ENCODE data around the gene DNAJC8.
A peak's percentile ranks its signal among the peaks of the same experiment; 100 is the strongest.

DNAJC8 gene

DNA sequence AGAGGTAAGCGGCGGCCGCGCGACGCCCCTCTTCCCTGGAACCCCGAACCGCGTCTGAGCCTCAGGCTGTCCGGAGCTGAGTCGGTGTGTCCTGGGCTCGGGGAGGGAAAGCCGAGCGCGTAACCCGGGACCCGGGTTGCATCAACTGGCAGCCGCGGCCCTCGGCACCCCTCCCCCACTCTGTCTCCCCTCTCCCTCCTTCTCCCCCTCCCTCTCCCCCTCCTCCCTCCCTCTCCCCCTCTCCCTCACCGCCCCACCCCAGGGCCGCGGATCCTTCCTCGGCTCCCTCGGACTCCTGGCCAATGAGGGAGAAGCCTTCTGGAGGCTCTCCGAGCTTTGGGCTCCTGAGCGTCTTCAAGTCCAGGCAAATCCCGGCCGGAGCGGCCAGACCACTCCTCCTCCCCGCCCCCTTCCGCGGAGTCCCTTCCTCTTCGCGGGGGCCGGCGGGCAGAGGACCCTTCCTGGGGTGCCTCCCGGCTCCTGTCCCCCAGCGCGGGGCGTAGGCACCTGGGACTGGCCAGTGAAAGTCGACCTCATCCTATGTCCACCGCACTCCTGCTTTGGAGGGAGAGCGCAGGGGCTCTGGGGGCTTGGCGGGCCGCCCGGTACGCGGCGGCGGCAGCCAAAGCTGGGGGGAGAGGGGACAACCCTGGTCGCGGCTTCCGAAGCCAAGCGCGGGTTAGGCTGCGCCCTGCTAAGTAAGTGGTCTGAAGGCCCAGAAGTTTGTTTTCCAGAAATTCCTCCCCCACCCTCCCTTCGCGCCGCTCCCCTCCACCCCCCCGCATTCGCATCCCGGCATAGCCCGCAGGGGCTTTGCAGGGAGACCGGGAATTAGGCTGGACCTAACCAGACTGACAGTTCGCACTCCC, 27.3 kb upstream of the DNAJC8 start:
- Histone ChIP-seq H3K9me3 (ENCODE audit: insufficient read depth, low read length) (no peaks in the 10 kb centered on the region), H3K4me1 (ENCODE audit: insufficient read depth, insufficient read length) (peaks cover 18% of the 10 kb centered on the region), H3K27me3 (ENCODE audit: insufficient read depth, insufficient read length) (no peaks in the 10 kb centered on the region), H3K9ac (ENCODE audit: insufficient read length, low read depth) (peak overlapping the region; percentile 94), H3K36me3 (ENCODE audit: insufficient read depth, insufficient read length, low read length) (peaks cover 3% of the 10 kb centered on the region), H3K4me3 (ENCODE audit: insufficient read length, low read depth) (peak overlapping the region; percentile 88)
- peak; percentile 86 for DNase-seq (ENCODE audit: low read depth, low spot score)
- TF ChIP-seq SUZ12 (IDR thresholded peaks at IDR 0.05; ENCODE audit: extremely low read depth, insufficient read depth, insufficient read length) = no peak
- no peak for TF ChIP-seq ZNF274 (IDR thresholded peaks at IDR 0.05; ENCODE audit: low read depth, low read length)
- TF ChIP-seq YY1 (IDR thresholded peaks at IDR 0.05; ENCODE audit: insufficient read depth, insufficient read length) = no peak

DNA sequence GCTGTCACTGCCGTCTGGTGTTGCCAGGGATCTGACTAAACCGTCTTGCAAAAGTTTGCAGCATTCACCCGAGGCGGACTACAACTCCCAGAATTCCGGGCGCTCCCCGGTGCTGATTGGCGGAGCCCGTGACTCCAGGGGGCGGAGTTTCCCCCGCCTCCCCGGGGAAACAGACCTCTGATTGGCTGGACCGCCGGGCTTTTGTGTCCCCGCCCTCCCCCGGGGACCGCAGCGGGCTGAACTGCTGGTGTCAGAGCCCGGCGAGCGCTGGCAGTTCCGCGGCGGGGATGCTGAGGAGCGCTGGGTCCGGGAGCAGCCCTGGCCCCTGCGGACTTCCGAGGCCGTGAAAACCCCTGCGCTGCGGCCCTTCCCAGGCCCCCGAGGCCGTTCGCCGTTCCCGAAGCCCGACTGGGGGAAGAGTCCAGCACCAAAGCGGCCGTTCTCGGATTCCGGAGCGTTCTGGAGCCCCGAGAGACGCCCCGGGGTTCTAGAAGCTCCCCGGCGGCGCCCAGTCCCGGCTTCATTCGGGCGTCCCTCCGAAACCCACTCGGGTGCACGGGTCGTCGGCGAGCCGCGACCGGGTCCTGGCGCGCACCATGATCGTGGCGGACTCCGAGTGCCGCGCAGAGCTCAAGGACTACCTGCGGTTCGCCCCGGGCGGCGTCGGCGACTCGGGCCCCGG, 26.6 kb upstream of the DNAJC8 start, which contains the start of gene SESN2:
Gene SESN2, plus strand, starts transcription at position 267 of the 682 bp plus-strand sequence. Its CDS starts 330 bp downstream, at position 597.
- Histone ChIP-seq H3K4me3 (ENCODE audit: insufficient read length, low read depth) (peak within 1 kb of the TSS; percentile 88), H3K27me3 (ENCODE audit: insufficient read depth, insufficient read length) (no peaks in the 10 kb centered on the region), H3K36me3 (ENCODE audit: insufficient read depth, insufficient read length, low read length) (peaks cover 3% of the 10 kb centered on the region), H3K9ac (ENCODE audit: insufficient read length, low read depth) (peak within 1 kb of the TSS; percentile 94), H3K9me3 (ENCODE audit: insufficient read depth, low read length) (no peaks in the 10 kb centered on the region), H3K4me1 (ENCODE audit: insufficient read depth, insufficient read length) (peaks cover 12% of the 10 kb centered on the region)
- no peak for TF ChIP-seq SUZ12 (IDR thresholded peaks at IDR 0.05; ENCODE audit: extremely low read depth, insufficient read depth, insufficient read length)
- no peak for TF ChIP-seq ZNF274 (IDR thresholded peaks at IDR 0.05; ENCODE audit: low read depth, low read length)
- TF ChIP-seq YY1 (IDR thresholded peaks at IDR 0.05; ENCODE audit: insufficient read depth, insufficient read length) = no peak
- peak; percentile 99 for DNase-seq (ENCODE audit: low read depth, low spot score)

DNA sequence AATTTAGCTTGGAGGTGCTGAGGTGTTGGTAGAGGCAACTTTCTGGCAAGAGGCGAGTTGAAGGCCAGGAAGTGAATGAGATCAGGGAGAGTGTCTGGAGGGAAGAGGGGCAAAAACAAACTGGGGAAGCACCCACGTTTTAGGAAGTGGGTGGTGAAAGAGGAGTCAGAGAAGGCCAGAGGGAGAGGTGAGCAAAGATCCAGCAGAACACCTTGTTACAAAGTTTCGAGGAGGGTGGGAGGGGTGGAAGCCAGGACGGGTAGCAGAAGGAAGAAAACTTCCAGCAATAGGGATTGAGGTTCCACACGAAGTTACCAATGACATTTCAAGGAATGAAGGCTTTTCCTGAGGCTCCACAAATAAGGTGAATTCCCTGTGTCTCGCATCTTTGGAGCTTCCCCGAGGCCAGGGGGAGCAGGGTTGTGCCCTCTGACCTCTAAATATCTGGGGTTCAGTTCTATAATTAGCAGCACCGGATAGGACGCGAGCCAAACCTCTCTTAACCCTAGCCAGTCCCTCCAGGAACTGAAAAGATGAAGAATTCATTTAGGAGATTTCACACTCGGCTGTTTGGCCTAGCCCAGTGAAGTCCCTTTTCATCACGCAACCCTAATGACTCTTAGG, 25.9 kb upstream of the DNAJC8 start:
- no peaks in the 10 kb centered on the region for H3K27me3 ChIP-seq (ENCODE audit: insufficient read depth, insufficient read length)
- H3K36me3 ChIP-seq (ENCODE audit: insufficient read depth, insufficient read length, low read length) = peaks cover 3% of the 10 kb centered on the region
- peak overlapping the region; percentile 15 for H3K4me3 ChIP-seq (ENCODE audit: insufficient read length, low read depth)
- H3K4me1 ChIP-seq (ENCODE audit: insufficient read depth, insufficient read length) = peaks cover 12% of the 10 kb centered on the region
- H3K9ac ChIP-seq (ENCODE audit: insufficient read length, low read depth) = peak overlapping the region; percentile 2
- no peaks in the 10 kb centered on the region for H3K9me3 ChIP-seq (ENCODE audit: insufficient read depth, low read length)
- TF ChIP-seq SUZ12 (IDR thresholded peaks at IDR 0.05; ENCODE audit: extremely low read depth, insufficient read depth, insufficient read length) = no peak
- no peak for DNase-seq (ENCODE audit: low read depth, low spot score)

DNA sequence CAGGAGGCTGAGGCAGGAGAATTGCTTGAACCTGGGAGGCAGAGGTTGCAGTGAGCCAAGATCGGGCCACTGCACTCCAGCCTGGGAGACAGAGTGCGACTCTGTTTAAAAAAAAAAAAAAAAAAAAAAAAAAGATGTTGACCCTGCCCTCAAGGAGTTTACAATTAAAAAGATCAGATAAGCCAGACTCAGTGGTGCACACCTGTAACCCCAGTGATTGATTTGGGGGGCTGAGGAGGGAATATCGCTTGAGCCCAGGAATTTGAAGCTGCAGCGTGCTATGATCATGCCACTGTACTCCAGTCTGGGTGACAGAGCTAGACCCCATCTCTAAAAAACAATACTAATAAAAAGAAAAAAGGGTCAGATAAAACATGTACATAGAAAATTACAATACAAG, 24.9 kb upstream of the DNAJC8 start:
- Histone ChIP-seq H3K27me3 (ENCODE audit: insufficient read depth, insufficient read length) (no peaks in the 10 kb centered on the region), H3K9me3 (ENCODE audit: insufficient read depth, low read length) (no peaks in the 10 kb centered on the region), H3K4me3 (ENCODE audit: insufficient read length, low read depth) (no peak overlapping the region), H3K4me1 (ENCODE audit: insufficient read depth, insufficient read length) (peaks cover 9% of the 10 kb centered on the region), H3K9ac (ENCODE audit: insufficient read length, low read depth) (no peak overlapping the region), H3K36me3 (ENCODE audit: insufficient read depth, insufficient read length, low read length) (peaks cover 3% of the 10 kb centered on the region)
- DNase-seq (ENCODE audit: low read depth, low spot score) = no peak
- TF ChIP-seq ZNF274 (IDR thresholded peaks at IDR 0.05; ENCODE audit: low read depth, low read length) = no peak
- no peak for TF ChIP-seq SUZ12 (IDR thresholded peaks at IDR 0.05; ENCODE audit: extremely low read depth, insufficient read depth, insufficient read length)
- TF ChIP-seq YY1 (IDR thresholded peaks at IDR 0.05; ENCODE audit: insufficient read depth, insufficient read length) = no peak

DNA sequence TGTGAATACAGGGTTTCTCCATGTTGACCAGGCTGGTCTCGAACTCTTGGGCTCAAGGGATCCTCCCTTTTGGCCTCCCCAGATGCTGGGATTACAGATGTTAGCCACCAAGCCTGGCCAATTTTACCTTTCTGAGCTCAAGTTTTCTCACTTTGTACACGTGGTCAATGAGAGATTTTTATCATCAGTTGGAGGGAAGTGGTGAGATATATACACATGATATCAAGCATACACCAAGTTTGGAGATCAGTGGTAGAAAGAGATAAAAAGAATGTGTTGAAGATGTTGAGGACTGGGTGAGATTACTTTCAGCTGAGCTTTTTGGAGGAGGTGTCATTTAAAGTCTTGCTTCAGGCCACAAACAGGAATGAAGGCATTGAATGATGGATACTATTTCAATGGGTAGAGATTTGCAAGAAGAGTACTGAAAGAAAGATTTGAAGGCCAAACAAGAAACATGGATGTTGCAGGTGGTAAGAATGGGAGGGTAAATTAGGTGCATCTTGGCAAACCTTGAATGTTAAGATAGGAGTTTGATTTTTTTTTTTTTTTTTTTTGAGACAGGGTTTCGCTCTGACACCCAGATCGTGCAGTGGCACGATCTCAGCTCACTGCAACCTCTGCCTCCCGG, 23.5 kb upstream of the DNAJC8 start:
- H3K27me3 ChIP-seq (ENCODE audit: insufficient read depth, insufficient read length) = no peaks in the 10 kb centered on the region

DNA sequence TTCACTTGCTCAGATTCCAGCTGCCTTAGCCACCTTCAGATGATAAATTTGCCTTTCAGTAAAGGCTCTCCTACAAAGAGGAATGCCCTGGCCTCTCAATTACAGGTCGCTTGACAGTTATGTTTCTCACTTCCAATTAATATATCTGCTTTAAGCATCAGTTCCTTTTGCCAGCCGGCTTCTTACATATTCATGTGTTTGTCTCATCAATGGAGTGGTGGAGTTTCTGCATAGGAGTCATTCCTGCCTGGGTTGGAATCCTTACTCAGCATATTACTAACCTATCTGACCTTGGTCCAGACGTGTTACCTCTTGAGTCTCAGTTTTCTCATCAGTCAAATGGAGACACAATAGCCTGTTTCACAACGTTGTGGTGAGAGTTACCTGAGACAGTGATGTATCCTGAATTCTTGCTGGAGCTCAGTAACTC, 17.1 kb upstream of the DNAJC8 start:
- peak overlapping the region; percentile 6 for H3K9ac ChIP-seq (ENCODE audit: insufficient read length, low read depth)

More for the DNA sequence above, 23.5 kb upstream of the DNAJC8 start:
- TF ChIP-seq SUZ12 (IDR thresholded peaks at IDR 0.05; ENCODE audit: extremely low read depth, insufficient read depth, insufficient read length) (no peak), ZNF274 (IDR thresholded peaks at IDR 0.05; ENCODE audit: low read depth, low read length) (no peak), YY1 (IDR thresholded peaks at IDR 0.05; ENCODE audit: insufficient read depth, insufficient read length) (no peak)
- no peak overlapping the region for H3K4me3 ChIP-seq (ENCODE audit: insufficient read length, low read depth)
- peaks cover 4% of the 10 kb centered on the region for H3K4me1 ChIP-seq (ENCODE audit: insufficient read depth, insufficient read length)
- no peak overlapping the region for H3K9ac ChIP-seq (ENCODE audit: insufficient read length, low read depth)
- no peaks in the 10 kb centered on the region for H3K36me3 ChIP-seq (ENCODE audit: insufficient read depth, insufficient read length, low read length)
- no peak for DNase-seq (ENCODE audit: low read depth, low spot score)
- H3K9me3 ChIP-seq (ENCODE audit: insufficient read depth, low read length) = no peaks in the 10 kb centered on the region

More for the DNA sequence above, 17.1 kb upstream of the DNAJC8 start:
- H3K9me3 ChIP-seq (ENCODE audit: insufficient read depth, low read length) = no peaks in the 10 kb centered on the region
- no peak for DNase-seq (ENCODE audit: low read depth, low spot score)
- TF ChIP-seq ZNF274 (IDR thresholded peaks at IDR 0.05; ENCODE audit: low read depth, low read length) (no peak), SUZ12 (IDR thresholded peaks at IDR 0.05; ENCODE audit: extremely low read depth, insufficient read depth, insufficient read length) (no peak), YY1 (IDR thresholded peaks at IDR 0.05; ENCODE audit: insufficient read depth, insufficient read length) (no peak)
- H3K27me3 ChIP-seq (ENCODE audit: insufficient read depth, insufficient read length) = no peaks in the 10 kb centered on the region
- peaks cover under 1% of the 10 kb centered on the region for H3K36me3 ChIP-seq (ENCODE audit: insufficient read depth, insufficient read length, low read length)
- no peak overlapping the region for H3K4me3 ChIP-seq (ENCODE audit: insufficient read length, low read depth)
- peaks cover 17% of the 10 kb centered on the region for H3K4me1 ChIP-seq (ENCODE audit: insufficient read depth, insufficient read length)
